ENCODE measurements around the gene MRPS14. TPM values are rescaled to one million over a fixed set of nuclear protein-coding genes. Genes with fewer than 3 reads are reported as not detected.

MRPS14 gene
- total RNA-seq, 1 experiment from 2014 or later, result 25.1 TPM

GRCh38 chr1:174998569-174999215, 24.5 kb downstream of the MRPS14 start:
- Histone ChIP-seq H3K36me3 (ENCODE audit: control insufficient read depth, insufficient read depth, low read length) (peaks cover 4% of the 10 kb centered on the region; the same call in 1 of the 2 replicates), H3K27me3 (ENCODE audit: control insufficient read depth, insufficient read depth, low read length) (no peaks in the 10 kb centered on the region), H3K4me1 (ENCODE audit: control insufficient read depth, insufficient read depth, low read length) (peaks cover 23% of the 10 kb centered on the region), H3K27ac (ENCODE audit: low read length) (peak overlapping the region; percentile 100), H3K9me3 (ENCODE audit: control insufficient read depth, insufficient read depth, low read depth, low read length) (no peaks in the 10 kb centered on the region), H3K4me3 (ENCODE audit: low read depth in 2 of 2, low read length in 2 of 2) (peak overlapping the region; percentile 82 to 99)
- ATAC-seq (peak; percentile 1), DNase-seq (ENCODE audit: low read depth, low spot score) (peak; percentile 48)
- TF ChIP-seq REST (IDR thresholded peaks at IDR 0.05; ENCODE audit: insufficient read depth in 1 of 2, low read depth in 2 of 2, low read length in 1 of 2), result no peak
- no peak for TF ChIP-seq TCF7L2 (IDR thresholded peaks at IDR 0.05; ENCODE audit: low read depth, low read length)
- TF ChIP-seq CTCF (IDR thresholded peaks at IDR 0.05), result peak; percentile 77
- TF ChIP-seq POLR2AphosphoS5 (IDR thresholded peaks at IDR 0.05; ENCODE audit: low read depth, low read length), result no peak
- intact Hi-C loops (cut with micrococcal nuclease; ENCODE audit: unreplicated experiment) (loop anchor here (1.0 kb wide), 1 partner anchor 228 kb away; no protein-coding TSS in a partner anchor), in situ Hi-C loops (cut with HindIII; ENCODE audit: low pct_unique_long_range_greater_than_20kb, low sequenced_read_pairs) (no loop called here)
- ChIA-PET POLR2A (no interaction called here), CTCF (interaction anchor here (0.7 kb wide), 1 partner anchor 1027 kb away, joined by 3 read pairs; no protein-coding TSS in a partner anchor)
- TSS peak; percentile 79 for BruUV-seq (replicated peaks)

DNA sequence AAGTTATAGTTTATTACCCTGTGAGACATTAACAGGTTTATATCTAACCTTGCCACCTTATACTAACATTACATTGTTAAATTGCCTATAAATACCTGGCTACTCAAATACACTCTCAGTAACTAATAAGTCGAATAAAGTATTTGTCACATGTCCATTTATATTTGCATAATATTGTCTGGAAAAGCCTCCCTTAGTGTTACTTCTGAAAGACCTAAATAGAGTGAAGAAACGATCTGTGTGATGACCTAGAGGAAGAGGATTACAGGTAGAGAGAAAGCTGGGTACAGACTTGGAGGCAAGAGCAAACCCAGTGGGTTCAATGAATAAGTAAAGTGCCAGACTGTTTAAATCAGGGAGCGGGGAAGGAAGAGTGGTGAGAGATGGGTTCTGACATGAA, 26.2 kb downstream of the MRPS14 start:
- ChIA-PET POLR2A (no interaction called here), CTCF (no interaction called here)
- in situ Hi-C loops (cut with HindIII; ENCODE audit: low pct_unique_long_range_greater_than_20kb, low sequenced_read_pairs) (no loop called here), intact Hi-C loops (cut with micrococcal nuclease; ENCODE audit: unreplicated experiment) (no loop called here)
- no TSS peak for BruUV-seq (replicated peaks)
- no peak overlapping the region for H3K4me3 ChIP-seq (ENCODE audit: low read depth in 2 of 2, low read length in 2 of 2)
- H3K36me3 ChIP-seq (ENCODE audit: control insufficient read depth, insufficient read depth, low read length), result peaks cover 4% of the 10 kb centered on the region; the same call in 1 of the 2 replicates
- H3K27me3 ChIP-seq (ENCODE audit: control insufficient read depth, insufficient read depth, low read length), result no peaks in the 10 kb centered on the region
- H3K27ac ChIP-seq (ENCODE audit: low read length), result peak overlapping the region; percentile 54; the same call in 1 of the 2 replicates
- H3K4me1 ChIP-seq (ENCODE audit: control insufficient read depth, insufficient read depth, low read length), result peaks cover 14% of the 10 kb centered on the region
- no peak for ATAC-seq
- no peak for DNase-seq (ENCODE audit: low read depth, low spot score)
- no peaks in the 10 kb centered on the region for H3K9me3 ChIP-seq (ENCODE audit: control insufficient read depth, insufficient read depth, low read depth, low read length)
- TF ChIP-seq CTCF (IDR thresholded peaks at IDR 0.05) (no peak), TCF7L2 (IDR thresholded peaks at IDR 0.05; ENCODE audit: low read depth, low read length) (no peak), POLR2AphosphoS5 (IDR thresholded peaks at IDR 0.05; ENCODE audit: low read depth, low read length) (no peak), SIN3A (IDR thresholded peaks at IDR 0.05; ENCODE audit: borderline replicate concordance, insufficient read depth, low read depth, low read length) (no peak), REST (IDR thresholded peaks at IDR 0.05; ENCODE audit: insufficient read depth in 1 of 2, low read depth in 2 of 2, low read length in 1 of 2) (no peak)

All from Panc1 (cell line).